ENCODE measurements around the gene CMTR2. TPM values are rescaled to one million over a fixed set of nuclear protein-coding genes. Genes with fewer than 3 reads are reported as not detected.

The CMTR2 gene
- total RNA-seq, 1 donor from 2014 or later, result 20.0 TPM

Other genes starting within 250 kb of the CMTR2 start
- not detected in 2 replicates for gene HYDIN, start 58.7 kb downstream of the CMTR2 start, total RNA-seq
- not detected in 2 replicates for gene CALB2, start 69.3 kb upstream of the CMTR2 start, total RNA-seq
- not detected in 2 replicates for gene TLE7, start 152.7 kb upstream of the CMTR2 start, total RNA-seq
- 5.2 and 6.1 TPM in 2 replicates for gene ZNF23, start 172.8 kb upstream of the CMTR2 start, total RNA-seq
- 1.8 and 2.1 TPM in 2 replicates for gene ZNF19, start 199.9 kb upstream of the CMTR2 start, total RNA-seq
- gene CHST4, start 237.0 kb upstream of the CMTR2 start, total RNA-seq, result not detected in 2 replicates